Fibroblast of the aortic adventitia (primary cell): ENCODE measurements around the gene KASH5. TPM values are rescaled to one million over a fixed set of nuclear protein-coding genes. Genes with fewer than 3 reads are reported as not detected.

Source experiments
- DNase-seq: peaks from one replicate; pipeline ENCODE4 v3.0.0-alpha.2; 2010; ENCODE audit warnings: low read depth
- H3K4me3 ChIP-seq: 2 replicates; pipeline ENCODE4 v1.5.1; 2011; ENCODE audit warnings: low read depth, mild to moderate bottlenecking, control low read depth, low read length, moderate library complexity
- CTCF ChIP-seq: IDR thresholded peaks from 2 replicates; pipeline ENCODE4 v1.5.1; 2011; ENCODE audit warnings: mild to moderate bottlenecking, low read length, control low read depth, inconsistent platforms; ENCODE audit not compliant: insufficient read depth
- total RNA-seq: library from RNA; depleted of rRNA; stranded (reverse); fragments of >200 nt; gene quantifications from 2 replicates; pipeline ENCODE4 v1.2.3, GENCODE V29; 2012; ENCODE audit warnings: low replicate concordance

KASH5 gene
- total RNA-seq, 1 donor: not detected

DNA sequence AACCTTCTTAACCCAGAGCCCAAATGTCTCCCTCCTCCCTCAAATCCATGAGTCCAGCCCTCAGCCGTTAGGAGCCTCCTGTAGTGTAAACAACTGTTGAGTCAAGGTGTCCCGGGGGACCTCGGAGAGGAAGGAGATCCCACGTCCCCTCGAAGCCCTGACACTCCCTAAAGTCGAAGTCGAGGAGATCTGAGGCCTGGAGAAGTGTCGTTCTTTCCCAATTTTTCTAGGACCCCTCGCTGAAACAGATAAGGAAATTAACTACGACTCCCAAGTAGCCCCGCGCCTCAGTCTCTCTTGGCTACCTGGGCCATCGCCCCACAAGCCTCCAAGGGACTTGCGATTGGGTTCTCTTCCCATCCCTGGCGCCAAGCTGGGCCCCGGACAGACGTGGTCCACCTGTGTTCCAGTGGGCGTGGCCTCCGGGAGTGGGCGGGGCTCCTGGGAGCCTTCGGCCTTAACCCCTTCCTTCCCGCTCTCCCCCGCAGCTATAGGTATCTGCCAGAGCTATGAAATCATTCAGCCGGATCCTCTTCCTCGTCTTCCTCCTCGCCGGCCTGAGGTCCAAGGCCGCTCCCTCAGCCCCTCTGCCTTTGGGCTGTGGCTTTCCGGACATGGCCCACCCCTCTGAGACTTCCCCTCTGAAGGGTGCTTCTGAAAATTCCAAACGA lies 38.0 kb downstream of the KASH5 start:
- no peak overlapping the region for H3K4me3 ChIP-seq
- TF ChIP-seq CTCF: no peak
- DNase-seq: no peak

DNA sequence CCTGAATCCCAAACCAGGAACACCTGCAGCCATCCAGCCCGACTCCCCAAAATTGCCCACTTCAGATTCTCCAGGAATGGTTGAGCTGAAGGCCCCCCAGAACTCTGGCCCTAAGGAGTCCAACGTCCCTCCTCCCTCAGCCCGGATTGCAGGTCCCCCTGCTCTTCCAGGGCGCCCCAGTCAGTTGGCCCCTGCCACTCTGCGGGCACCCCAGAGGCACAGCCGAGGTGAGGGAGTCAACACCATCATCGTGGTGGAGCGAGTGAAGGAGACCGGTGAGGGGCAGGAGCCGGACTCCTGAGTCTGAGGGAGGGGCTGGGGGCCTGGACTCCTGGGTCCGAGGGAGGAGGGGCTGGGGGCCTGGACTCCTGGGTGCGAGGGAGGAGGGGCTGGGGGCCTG lies 39.3 kb downstream of the KASH5 start:
- no peak for TF ChIP-seq CTCF
- no peak for DNase-seq
- no peak overlapping the region for H3K4me3 ChIP-seq

DNA sequence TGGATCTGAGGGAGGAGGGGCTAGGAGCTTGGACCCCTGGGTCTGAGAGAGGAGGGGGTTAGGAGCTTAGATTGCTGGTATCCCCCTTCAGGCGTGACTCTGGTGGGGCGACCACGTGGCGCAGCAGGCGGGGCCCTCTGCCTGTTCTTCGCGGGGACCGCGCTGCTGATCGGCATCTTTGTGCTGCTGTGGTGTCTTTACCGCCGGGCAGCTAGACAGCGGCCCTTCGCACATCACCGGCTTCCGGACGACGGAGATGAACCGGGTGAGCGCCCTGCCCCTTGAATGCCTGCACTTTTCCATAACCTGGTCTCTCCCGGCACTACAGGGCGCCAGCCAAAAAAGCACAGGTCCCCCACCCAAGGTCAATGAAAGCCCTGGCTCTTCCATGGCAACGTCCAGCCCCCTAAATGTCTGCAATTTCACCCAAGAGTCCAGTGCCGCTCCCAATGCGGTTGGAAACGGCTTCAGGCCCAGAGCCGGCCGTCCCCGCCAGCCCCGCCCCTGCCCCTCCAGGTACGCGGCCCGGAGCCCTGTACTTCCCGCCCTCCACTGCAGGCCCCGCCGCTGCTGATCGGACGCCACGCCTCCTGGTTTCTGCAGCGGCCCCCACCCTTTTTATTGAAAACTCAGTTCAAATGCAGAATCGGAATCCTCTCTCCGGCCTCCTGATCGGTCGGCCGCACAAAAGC lies 40.0 kb downstream of the KASH5 start:
- no peak for TF ChIP-seq CTCF
- DNase-seq: no peak
- H3K4me3 ChIP-seq: no peak overlapping the region

DNA sequence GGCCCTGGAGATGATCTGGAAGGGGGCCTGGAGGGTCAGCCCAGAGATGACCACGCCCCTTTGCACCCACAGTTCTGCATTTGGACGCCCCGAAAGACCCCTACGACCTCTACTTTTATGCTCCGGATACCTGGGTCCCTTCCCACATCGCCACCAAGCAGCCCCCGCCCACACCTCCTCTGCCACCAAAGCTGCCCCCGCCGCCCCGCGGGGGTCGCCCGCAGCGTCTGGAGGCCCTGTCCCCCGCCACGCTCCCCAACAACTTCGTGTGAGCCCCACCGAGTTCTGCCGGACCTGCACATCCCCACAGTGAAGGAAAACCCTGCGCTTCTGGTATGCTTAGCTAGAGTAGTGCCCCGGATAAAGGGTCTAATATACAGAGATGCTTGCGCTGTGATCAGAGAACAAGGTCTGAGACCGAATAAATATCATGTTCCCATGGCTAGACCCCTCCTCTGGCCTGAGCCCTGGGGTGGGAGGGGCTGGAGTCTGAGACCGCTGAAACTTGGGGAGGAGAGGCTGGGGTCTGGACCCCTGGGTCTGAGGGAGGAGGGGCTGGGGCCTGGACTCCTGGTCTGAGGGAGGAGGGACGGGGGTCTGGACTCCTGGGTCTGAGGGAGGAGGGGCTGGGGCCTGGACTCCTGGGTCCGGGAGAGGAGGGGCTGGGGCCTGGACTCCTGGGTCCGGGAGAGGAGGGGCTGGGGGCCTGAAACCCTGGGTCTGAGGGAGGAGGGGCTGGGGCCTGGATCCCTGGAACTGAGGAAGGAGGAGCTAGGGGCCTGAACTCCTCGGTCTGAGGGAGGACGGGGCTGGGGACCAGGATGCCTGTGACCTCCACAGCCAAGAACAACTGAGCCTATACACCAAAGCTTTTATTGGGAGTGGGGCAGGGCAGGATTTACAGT lies 40.8 kb downstream of the KASH5 start:
- TF ChIP-seq CTCF: no peak
- DNase-seq: no peak
- no peak overlapping the region for H3K4me3 ChIP-seq

DNA sequence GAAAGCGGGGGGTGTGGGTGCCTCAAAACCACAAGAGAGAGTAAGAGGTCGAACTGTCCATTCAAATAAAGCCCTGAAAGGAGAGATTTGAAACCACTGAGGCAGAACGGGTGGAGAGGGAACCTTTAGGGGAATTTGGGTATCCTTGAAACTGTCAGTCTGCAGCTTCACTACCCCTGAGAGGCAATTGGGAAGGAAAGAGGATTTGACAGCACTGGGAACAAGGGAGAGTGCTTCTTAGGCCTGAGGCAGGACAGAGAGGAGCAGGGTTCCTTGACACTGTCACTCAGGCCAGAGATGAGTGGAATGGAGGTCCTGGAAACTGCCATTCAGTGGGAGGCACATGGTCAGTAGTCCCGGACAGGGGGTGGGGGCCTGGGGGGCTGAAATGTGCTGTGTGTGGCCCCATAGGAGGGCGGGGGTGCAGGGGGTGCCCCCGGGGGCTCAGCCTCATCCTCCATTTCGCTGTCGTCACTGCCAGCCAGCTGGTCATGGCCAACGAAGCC lies 42.2 kb downstream of the KASH5 start:
- no peak for DNase-seq
- no peak overlapping the region for H3K4me3 ChIP-seq
- no peak for TF ChIP-seq CTCF

DNA sequence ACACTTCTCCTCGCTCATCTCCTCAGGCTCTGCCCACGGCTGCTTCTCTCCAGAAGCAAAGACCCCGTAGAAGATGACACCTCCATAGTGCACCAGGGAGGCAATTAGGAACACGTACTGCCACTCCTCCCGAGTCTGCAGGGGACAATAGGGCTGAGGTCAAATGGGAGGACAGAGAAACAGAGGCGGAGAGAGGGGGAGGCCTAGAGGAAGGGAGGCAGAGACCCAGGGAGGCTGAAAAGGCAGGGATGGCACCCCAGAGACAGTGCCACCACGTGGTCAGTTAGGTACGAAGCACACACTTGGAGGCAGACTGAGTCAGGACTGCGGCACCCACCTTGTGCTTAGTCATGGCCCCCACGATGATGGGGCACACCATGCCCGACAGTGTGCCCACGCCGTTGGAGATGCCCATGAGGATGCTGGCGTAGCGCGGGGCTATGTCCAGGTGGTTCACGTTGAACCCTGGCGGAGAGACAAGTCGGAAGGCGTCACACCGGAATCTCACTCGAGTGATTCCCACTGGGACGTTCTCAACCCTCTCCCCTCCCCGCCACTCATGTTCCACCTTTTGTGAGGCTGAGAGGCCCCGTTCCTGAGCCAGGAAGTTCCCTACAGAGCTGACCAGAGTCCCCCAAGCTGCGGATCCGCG lies 42.8 kb downstream of the KASH5 start:
- TF ChIP-seq CTCF: no peak
- DNase-seq: no peak
- no peak overlapping the region for H3K4me3 ChIP-seq
